ENCODE measurements around the gene UBE2J1.
A peak's percentile ranks its signal among the peaks of the same experiment; 100 is the strongest.
"Not testable (repeated sequence)": the region's sequence is repeated elsewhere in the genome, so short reads cannot be mapped to it uniquely, and the experiment has no call there.

The UBE2J1 gene, protein sequence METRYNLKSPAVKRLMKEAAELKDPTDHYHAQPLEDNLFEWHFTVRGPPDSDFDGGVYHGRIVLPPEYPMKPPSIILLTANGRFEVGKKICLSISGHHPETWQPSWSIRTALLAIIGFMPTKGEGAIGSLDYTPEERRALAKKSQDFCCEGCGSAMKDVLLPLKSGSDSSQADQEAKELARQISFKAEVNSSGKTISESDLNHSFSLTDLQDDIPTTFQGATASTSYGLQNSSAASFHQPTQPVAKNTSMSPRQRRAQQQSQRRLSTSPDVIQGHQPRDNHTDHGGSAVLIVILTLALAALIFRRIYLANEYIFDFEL

DNA sequence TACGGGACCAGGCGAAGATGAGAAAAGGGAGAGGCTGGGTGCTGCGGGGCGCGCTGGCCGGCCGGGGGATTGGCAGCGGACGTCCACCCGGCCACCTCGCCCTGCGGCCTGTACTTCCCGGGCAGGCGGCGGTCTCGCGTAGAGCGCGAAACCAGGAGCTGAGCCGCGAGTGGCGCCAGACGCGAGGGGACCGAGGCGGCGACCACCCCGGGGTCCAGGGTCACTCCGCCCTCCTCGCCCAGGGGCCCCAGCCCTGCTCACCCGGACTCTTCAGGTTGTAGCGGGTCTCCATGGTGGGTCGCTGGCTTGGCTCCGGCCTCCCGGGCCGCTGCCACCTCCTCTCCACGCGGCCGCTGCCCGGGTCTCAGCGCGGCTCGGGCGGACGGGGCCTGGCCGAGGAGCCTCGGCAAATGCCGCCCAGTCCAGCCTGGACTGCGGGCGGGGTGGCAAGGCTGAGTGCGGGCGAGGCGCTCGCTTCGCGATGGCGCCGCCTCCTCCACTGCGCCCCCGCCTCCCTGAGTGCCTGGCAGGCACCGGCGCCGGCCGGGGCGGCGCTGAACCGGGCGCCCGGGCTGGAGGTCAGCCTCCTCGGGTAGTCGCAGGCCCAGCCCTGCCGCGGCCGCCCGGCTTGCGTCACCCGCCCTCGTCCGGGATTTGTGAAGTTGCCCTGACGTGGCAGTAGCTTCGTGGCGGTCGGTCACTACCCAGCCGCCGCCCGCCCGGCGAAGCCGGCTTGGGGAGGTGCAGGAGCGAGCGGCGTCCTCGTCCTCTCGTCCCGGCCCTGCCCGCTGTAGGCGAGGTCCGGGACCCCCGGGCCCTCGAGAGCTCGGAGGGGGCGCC lies at the start of gene UBE2J1:
UBE2J1 (minus strand) TSS at position 445 of the 840 bp plus-strand sequence; CDS start at position 292, 153 bp downstream.
- DNase-seq (ENCODE audit: low spot score): peak; percentile 76

DNA sequence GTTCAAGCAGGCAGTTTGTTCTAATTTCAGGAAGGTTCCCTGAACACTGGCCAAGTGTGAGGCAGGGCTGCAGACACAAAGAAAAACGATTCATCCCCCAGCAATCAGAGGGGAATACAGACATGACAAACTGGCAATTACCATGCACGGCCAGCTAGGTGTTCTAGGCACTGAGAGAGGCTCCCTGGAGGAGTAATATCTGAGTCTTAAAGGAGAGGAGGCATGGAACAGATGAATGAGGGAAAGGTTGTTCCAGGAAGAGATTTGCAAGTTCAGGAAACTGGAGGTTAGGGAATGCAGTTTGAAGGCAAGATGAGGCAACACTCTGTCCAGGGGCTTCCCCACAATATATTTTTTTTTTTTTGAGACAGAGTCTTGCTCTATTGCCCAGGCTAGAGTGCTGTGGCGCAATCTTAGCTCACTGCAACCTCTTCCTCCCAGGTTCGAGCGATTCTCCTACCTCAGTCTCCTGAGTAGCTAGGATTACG lies 48.4 kb upstream of the UBE2J1 start:
- DNase-seq (ENCODE audit: low spot score): no peak

DNA sequence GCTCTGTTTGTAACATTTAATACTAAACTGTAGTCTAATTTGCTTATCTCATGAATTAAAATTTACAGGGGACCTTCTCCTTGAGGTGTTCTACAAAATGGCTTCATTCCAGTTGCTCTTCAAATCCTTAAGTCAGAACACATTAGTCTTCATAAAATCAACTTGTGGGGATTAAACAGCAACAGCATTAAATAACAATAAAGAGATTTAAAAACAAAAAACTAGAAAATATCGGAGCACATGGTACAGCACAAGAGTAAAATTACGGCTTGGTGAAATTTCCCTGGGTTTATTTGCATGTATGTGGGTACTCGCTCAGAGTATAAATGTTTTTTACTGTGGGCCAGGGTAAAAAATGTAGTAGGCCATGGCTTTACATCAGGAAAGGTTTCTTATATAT lies 47.5 kb upstream of the UBE2J1 start:
- DNase-seq (ENCODE audit: low spot score): no peak

DNA sequence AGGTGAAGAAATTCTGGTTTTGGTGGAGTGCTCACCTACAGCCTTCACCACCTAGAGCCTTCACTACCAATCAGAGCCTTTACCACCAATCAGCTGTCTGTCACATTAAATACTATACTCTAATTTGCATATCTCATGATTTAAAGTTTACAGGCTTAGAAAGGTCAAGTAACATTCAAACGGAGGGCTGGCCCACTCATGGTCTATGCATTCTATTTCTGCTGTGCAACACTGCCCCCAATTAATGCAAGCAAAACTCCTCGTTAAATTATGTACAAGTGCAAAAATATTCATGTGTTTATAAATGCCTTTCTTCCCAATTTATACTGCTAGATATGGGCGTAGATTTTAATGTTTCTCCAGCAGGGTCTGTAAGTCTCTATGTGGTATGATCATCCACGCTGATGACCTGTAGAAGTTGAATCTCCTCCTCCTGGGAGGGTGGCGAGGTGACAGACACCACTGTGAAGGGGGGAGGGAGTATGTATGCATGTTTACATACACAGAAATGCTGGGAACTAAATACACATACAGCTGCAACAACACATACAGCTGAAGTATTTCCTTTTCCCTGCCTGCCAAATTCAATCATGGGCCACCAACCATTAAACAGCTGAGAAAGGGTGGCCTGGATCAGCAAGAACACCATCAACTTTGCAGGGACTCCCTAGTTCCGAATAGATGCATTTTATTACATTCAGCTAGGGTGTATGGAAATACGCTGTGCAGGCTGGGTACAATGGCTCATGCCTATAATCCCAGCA lies 46.4 kb upstream of the UBE2J1 start:
- no peak for DNase-seq (ENCODE audit: low spot score)

DNA sequence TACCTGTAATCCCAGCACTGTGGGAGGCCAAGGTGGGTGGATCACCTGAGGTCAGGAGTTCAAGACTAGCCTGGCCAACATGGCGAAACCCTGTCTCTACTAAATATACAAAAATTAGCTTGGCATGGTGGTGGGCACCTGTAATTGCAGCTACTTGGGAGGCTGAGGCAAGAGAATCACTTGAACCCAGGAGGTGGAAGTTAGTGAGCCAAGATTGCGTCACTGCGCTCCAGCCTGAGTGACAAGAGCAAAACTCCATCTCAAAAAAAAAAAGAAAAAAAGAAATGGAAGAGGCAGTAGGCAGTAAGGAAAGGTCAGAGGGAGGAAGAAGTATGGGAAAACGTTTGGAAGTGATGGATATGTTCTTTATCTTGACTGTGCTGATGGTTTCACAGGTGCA lies 45.4 kb upstream of the UBE2J1 start:
- not testable (repeated sequence) for DNase-seq (ENCODE audit: low spot score)

DNA sequence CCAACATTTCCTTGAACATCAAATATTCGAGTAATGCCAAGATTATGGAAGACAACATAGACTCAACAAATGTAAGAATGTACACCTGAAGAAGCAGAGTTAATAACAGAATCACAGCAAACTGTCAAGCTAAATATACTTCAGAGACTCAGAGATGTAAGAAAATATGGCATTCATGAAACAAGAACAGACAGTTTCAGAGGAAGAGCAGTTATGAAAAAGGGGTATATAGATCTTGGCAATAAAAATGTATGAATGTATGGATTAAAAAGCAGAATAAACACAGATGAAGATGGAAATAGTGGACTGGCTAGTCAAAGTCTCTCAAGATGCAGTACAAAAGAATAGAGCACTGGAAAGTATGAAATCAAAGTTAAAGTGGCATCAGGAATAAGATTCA lies 41.1 kb upstream of the UBE2J1 start:
- no peak for DNase-seq (ENCODE audit: low spot score)

DNA sequence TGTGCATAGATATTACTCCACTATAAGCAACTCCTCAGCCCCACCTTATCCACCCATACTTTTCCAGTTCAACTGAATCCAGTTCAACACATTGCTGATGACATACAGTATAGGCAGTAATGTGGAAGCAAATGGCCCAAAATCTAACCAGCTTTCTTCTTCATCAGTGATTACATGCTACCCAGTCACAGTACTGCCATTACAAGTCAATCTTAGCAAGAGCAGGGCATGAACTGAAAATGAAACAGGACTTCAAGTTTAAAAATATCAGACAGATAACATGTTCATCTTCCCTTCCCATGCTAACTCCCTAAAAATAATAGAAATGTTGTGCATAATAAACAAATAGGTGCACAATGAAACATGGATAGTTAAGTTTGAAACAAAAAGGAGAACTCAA lies 40.3 kb upstream of the UBE2J1 start:
- no peak for DNase-seq (ENCODE audit: low spot score)

DNA sequence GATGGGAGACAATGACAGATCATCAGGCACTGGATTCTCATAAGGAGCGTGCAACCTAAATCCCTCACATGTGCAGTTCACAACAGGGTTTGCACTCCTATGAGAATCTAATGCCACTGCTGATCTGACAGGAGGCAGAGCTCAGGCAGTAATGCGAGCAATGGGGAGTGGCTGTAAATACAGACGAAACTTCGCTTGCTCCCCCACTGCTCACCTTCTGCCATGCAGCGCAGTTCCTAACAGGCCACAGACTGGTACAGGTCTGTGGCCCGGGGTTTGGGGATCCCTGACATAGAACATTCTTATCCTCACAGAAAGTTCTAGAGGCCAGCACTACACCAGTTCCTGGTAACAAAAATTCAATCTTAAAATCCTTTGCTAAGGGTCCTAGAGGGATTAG lies 36.3 kb upstream of the UBE2J1 start:
- no peak for DNase-seq (ENCODE audit: low spot score)

DNA sequence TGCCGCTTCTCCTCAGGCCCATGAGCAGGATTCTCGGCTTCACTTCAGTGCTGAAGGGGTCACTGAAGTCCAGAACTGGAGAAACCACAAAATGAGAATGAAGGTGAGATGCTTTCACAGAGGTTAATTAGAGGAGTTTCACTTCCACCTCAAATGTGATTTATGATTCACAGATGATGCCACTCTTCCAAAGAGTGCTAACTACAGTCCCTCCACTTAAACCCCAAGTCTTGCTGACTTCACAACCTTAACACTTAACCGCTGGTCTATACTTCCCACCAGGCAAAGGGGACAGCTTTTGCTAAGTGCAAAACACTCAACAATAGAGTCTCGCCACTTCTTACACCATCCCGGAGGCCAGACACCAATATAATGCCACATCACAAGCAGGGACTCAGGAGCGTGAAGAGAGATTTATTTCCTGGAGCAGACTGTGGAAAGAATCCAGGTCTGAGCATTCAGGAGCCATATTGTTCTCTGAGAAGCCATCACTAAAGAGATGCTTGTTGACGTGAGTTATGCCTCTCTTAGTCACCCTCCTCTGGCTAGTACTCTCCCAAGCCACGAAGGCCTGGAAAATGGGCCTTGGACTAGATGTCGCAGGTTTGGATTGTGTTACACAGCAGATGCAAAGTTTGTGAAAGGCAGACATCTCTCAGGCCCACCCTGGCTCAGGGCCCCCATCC lies 35.1 kb upstream of the UBE2J1 start:
- DNase-seq (ENCODE audit: low spot score): no peak

DNA sequence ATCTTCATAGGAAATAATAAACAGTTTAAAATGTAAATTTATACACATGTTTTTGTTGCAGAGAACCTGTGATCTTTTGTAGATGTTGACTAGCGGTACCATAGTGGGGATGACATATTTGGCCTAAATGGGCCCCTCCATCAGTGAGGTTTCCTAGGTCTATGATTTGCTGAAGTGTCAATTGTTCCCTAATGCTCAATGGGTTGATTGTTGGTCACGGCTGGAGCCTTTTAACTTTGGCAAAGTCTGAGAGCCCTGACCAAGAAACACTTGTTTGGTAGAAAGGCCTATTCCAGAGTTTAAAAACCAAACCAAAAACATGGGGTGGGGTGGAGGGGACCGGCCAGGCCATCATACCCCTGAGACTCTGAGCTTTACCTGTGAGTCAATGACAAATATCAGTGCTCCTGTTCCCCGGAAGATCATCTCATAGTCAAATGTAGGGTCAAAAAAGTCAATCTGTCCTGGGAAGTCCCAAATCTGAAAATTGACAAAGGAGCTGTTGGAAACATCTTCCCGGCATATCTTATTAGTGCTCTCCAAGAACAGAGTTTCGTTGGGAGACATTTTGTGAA lies 34.5 kb upstream of the UBE2J1 start:
- no peak for DNase-seq (ENCODE audit: low spot score)

DNA sequence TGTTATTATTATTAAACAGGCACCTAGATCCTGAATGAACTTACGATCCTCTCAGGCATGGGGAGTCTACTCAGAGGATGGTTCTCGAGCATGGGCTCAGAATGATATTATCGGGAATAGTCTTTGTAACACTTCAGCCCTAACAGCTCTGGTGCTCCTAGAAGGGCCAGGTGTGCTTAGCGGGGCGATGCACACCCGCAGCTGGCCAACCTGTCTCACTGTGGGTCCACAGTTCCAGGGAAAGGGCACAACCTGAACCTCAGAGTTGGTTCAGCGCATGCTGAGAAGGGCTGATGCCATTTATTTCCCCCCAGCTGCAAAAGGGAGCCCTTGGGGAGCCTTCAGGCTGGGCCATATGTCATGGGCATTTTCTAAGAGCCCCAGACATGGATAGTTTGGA lies 33.3 kb upstream of the UBE2J1 start:
- DNase-seq (ENCODE audit: low spot score): no peak

DNA sequence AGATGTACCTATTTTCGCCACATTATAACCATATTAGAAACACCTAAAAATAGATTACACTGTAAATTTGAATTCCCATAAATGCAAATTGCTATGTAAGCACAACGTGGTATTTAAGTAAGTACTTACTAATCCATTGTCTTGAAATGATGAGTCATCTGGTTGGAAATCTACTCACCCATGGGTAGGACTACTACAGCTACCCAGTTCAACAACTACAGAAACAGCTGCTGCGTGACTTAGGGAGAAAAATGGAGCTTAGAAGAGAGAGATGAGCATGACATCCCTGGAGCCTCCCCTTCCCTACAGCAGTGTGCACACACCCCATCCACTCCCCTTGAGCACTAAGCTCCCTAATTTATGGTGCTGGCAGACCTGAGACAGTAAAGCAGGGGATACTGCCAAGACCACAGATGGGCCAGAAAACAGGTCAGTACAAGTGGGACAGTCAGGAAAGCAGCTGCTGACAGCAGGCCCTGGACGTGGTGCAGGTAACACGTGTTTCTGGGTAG lies 32.7 kb upstream of the UBE2J1 start:
- no peak for DNase-seq (ENCODE audit: low spot score)

DNA sequence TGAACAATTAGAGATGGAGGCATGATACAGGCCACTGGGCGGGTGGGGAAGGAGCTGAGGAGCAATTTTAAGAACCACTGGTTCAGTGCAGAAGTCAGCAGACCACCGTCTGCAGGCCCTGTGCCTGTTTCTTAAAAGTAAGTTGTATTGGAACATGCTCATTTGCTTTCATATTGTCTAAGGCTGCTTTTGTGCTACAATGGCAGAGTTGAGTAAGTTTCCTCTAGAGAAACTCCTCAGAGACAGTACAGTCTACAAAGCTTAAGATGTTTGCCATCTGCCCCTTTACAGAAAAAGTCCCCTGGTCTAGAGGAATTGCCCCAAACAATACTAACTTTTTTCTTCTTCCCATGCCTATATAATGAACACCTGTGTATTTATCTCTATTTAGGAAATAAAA lies 28.5 kb upstream of the UBE2J1 start:
- no peak for DNase-seq (ENCODE audit: low spot score)

DNA sequence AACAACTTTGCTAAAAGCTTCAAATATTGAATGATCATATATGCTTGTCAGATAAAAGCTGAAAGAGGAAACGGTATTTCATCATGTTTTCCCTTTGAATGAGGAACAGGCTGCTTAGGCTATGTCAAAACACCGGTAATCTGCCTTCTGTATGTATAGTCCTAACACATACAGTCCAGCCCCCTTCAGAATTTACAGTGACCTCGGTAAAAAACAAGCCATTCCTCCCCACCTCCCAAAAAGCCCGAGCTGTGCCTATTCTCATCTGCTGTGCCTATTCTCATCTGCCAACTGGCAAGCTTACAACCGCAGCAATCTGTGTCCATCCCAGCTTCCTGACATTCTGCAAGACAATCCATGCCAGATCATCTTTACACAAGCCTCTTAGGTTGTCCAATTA lies 26.8 kb upstream of the UBE2J1 start:
- no peak for DNase-seq (ENCODE audit: low spot score)

DNA sequence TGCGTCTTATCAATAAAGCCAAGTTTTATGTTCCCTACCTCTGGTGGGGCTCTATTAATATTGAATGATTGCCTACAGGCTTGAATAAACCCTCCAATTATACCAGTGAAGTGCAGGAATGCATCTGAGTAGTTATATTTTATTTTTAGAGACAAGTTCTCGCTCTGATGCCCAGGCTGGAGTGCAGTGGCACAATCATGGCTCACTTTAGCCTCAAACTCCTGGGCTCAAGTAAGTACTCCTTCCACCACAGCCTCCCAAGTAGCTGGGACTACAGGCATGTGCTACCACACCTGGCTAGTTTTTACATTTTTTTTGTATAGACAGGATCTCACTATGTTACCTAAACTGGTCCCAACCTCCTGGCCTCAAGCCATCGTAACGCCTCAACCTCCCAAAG lies 26.1 kb upstream of the UBE2J1 start:
- DNase-seq (ENCODE audit: low spot score): no peak

DNA sequence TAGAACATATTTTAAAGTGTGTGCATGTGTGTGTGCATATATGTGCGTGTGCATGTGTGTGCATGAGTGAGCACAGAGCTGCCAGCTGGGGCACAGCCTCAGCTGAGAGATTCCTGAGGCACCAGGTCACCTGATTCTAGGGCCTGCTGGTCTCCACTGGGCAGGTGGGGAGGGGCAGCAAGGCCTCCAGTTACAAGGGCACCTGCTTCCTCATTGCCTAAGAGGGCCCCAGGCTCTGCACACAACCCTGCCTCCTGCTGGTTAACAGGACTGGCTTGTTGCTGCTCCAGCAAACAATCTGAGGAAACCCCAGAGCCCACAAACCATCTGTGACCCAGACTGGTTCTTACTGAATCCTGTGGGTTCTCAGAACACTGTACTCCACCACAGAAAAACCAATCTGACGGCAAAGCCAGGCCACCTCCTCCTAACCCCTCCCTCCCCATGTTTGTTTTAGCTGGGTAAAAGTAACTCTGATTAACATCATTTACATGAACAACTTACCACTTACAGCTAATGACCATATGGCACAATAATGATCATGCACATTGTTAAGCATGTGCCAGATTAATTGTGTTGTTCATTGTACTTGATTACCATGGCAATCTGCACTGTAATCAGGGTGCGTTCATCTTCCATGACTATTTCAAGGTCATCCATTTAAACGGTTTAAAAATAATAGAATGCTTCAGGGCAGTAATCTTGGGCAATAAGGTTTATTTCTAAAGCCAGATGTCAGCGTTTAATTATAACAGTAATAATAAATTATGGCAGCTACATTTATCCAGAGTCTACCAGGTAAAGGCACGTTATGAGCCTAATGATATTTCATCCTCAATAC lies 23.1 kb upstream of the UBE2J1 start:
- DNase-seq (ENCODE audit: low spot score): no peak

DNA sequence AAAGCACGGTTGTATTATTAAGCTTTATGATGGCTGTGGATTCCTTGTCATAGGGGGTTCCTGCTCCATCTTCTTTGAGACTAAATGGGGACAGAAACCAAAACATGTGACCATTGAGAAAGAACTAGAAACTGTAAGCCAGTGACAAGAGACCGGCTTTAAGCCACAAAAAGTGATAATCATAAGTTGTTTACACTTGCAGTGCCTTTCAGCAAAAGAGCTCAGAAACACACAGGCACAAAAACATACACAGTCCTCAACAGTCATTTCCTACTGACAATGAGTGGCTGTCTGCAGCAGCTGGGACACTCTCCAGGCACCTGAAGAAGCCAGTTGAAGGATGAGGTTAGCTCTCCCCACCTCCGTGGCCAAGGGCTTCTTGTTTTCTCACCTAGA lies 20.0 kb upstream of the UBE2J1 start:
- DNase-seq (ENCODE audit: low spot score): no peak

DNA sequence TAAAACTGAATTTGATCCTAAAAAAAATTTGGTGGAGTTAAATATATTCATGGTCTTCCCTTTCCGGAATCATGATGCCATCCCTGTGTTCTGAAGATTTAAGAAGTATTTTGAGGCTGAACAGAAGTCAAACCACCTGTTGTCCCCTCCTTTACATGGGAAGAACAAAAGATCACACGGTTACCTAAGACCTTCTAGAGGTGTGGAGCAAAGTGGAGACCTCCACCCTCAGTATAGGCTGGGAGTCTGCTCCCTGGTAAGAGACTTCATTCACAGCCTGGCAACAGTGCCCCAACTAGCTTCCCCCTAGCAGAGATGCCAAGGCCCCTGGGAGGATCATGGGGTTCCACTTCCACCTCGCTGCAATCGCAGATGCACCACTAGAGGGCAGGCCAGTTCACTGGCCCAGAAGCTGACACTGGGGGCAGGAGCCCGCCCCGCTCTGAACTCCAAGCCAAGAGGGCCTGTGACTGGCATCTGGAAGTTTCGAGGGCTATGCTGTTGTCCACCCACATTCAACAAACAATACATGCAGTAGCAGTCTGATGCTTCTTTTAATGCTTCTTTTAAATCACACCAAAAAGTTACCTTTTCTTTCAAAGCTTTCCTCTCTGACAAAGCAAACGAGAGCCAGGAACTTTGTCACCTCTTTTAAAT lies 19.5 kb upstream of the UBE2J1 start:
- DNase-seq (ENCODE audit: low spot score): peak; percentile 73

DNA sequence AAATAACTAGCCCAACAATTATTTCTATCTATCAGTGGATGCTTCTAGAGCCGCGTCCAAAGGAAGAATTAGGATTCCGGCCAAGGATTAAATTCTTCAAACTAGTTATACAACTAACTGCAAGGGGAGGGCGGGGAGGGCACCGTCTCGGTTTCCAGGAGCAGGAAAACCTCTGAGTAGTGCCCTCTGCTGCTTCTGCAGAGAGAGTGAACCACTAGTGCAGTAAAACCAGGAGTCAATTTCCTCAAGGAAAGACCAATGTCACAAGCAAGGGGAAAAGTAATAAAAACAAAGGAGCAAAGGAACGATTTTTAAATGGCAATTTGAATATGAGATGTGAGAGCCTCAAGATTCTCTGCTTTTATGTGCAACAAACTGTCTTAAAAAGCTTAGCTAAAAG lies 16.5 kb upstream of the UBE2J1 start:
- DNase-seq (ENCODE audit: low spot score): no peak

DNA sequence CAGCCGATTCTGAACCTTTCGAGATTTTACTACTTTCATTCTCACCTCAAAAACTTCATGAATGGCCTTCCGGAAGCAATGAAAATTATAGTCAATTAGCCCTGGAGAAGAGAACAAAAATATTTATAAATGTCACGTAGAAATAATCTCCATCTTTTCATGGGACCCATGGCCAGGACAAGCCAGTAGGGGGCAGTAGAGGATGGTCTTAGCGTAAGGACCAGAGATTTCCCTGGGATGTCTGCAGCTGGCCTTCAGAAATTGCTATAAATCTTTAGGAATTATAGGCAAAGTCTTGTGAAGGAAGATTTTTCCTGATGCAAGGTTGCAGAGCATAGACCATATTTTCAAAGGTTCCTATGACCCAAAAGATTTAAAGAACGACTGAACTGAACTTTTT lies 15.6 kb upstream of the UBE2J1 start:
- DNase-seq (ENCODE audit: low spot score): peak; percentile 65
